ENCODE results near the gene TMEM204. TPM values are rescaled to one million over a fixed set of nuclear protein-coding genes. Genes with fewer than 3 reads are reported as not detected.
"Not testable (repeated sequence)": the region's sequence is repeated elsewhere in the genome, so short reads cannot be mapped to it uniquely, and the experiment has no call there.

TMEM204 gene
- total RNA-seq, 3 donors from 2014 or later, result 11.7 to 16.7 (median 16.2) TPM

- H3K9me3 Mint-ChIP-seq, result no peaks in the 10 kb centered on the region
- no peak for DNase-seq
- H3K4me3 Mint-ChIP-seq, result no peak overlapping the region
- ATAC-seq, result no peak
- no peaks in the 10 kb centered on the region for H3K4me1 Mint-ChIP-seq (ENCODE audit: low read depth)
- no peaks in the 10 kb centered on the region for H3K36me3 Mint-ChIP-seq (ENCODE audit: insufficient read depth)
- H3K27me3 Mint-ChIP-seq (ENCODE audit: low read depth), result no peaks in the 10 kb centered on the region
These were observed 51.5 kb downstream of the TMEM204 start for GRCh38 chr16:1584926-1585484.

GRCh38 chr16:1590366-1590765 lies 56.9 kb downstream of the TMEM204 start:
- DNase-seq, result no peak
- no peaks in the 10 kb centered on the region for H3K36me3 Mint-ChIP-seq (ENCODE audit: insufficient read depth)
- no peak for ATAC-seq
- no peaks in the 10 kb centered on the region for H3K27me3 Mint-ChIP-seq (ENCODE audit: low read depth)
- H3K9me3 Mint-ChIP-seq, result no peaks in the 10 kb centered on the region
- no peak overlapping the region for H3K4me3 Mint-ChIP-seq
- no peaks in the 10 kb centered on the region for H3K4me1 Mint-ChIP-seq (ENCODE audit: low read depth)

DNA sequence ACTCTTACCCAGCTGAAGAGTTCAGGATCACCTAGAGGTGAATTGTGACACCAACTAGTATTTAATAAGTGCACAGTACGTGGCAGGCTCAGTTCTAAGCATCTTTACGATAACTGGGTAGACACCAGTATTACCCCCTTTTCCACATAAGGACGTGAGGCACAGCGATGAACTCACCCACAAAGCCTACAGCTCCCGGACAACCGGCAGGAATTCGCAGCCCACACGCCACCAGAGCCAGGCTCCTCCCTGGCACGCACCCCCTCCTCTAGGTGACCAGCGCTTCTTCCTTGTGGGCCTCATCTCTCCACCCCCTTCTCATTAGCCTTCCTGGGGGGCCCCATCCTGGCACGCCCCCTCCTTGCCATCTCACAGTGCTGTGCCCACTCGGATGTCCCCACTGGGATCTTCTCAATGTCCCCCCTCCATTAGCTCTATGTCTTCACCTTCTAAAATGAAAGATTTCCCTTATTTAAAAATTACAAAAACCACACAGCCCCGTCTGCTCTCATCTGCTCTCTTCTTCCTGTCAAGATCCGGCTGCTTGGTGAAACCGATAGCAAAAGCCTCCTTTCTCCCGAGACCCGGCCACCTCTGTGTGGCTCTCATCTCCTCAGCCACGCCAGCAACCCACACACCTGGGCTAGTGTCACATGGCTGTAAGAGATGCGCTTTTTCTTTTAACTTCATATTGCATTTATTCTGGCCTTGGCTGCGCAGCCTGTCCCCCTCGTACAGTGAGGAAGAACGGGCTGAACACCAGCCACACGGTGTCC lies 57.7 kb downstream of the TMEM204 start:
- DNase-seq (no peak), ATAC-seq (no peak)
- no peak overlapping the region for H3K4me3 Mint-ChIP-seq
- H3K27me3 Mint-ChIP-seq (ENCODE audit: low read depth), result no peaks in the 10 kb centered on the region
- no peaks in the 10 kb centered on the region for H3K9me3 Mint-ChIP-seq
- H3K36me3 Mint-ChIP-seq (ENCODE audit: insufficient read depth), result no peaks in the 10 kb centered on the region
- H3K4me1 Mint-ChIP-seq (ENCODE audit: low read depth), result no peaks in the 10 kb centered on the region

GRCh38 chr16:1592446-1592845 lies 59.0 kb downstream of the TMEM204 start:
- Mint-ChIP-seq H3K9me3 (no peaks in the 10 kb centered on the region), H3K4me1 (ENCODE audit: low read depth) (no peaks in the 10 kb centered on the region), H3K4me3 (no peak overlapping the region), H3K36me3 (ENCODE audit: insufficient read depth) (no peaks in the 10 kb centered on the region), H3K27me3 (ENCODE audit: low read depth) (no peaks in the 10 kb centered on the region)
- DNase-seq (no peak), ATAC-seq (no peak)

GRCh38 chr16:1595511-1595910 lies 62.0 kb downstream of the TMEM204 start:
- not testable (repeated sequence) for H3K27me3 Mint-ChIP-seq (ENCODE audit: low read depth); H3K9me3 Mint-ChIP-seq; H3K36me3 Mint-ChIP-seq (ENCODE audit: insufficient read depth); ATAC-seq; H3K4me1 Mint-ChIP-seq (ENCODE audit: low read depth); DNase-seq; H3K4me3 Mint-ChIP-seq

- Mint-ChIP-seq H3K9me3 (no peaks in the 10 kb centered on the region), H3K4me3 (no peak overlapping the region), H3K36me3 (ENCODE audit: insufficient read depth) (no peaks in the 10 kb centered on the region), H3K27me3 (ENCODE audit: low read depth) (no peaks in the 10 kb centered on the region), H3K4me1 (ENCODE audit: low read depth) (no peaks in the 10 kb centered on the region)
- ATAC-seq (no peak), DNase-seq (no peak)
These were observed 63.0 kb downstream of the TMEM204 start for GRCh38 chr16:1596516-1596915.

DNA sequence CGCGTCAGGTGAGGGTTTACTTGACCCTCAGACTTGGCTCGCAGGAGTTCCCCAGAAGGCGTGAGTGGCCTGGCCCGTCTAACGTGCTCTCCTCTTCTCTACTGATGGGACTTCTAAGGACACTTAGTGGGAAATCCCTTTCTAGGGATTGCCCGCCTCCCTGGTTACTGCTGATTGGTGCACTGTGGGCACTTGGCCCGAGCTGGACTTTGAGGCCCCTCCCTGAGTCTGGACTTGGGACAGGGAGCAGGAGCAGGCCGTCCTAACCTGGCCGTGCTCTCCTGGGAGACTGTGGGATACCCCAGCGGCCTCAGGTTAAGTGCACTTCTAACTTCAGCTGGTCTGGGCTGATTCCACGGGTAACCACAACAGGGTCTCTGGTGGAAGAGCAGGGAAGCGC lies 63.7 kb downstream of the TMEM204 start:
- ATAC-seq, result no peak
- Mint-ChIP-seq H3K4me1 (ENCODE audit: low read depth) (no peaks in the 10 kb centered on the region), H3K4me3 (no peak overlapping the region), H3K9me3 (no peaks in the 10 kb centered on the region), H3K36me3 (ENCODE audit: insufficient read depth) (no peaks in the 10 kb centered on the region), H3K27me3 (ENCODE audit: low read depth) (no peaks in the 10 kb centered on the region)
- DNase-seq, result no peak

DNA sequence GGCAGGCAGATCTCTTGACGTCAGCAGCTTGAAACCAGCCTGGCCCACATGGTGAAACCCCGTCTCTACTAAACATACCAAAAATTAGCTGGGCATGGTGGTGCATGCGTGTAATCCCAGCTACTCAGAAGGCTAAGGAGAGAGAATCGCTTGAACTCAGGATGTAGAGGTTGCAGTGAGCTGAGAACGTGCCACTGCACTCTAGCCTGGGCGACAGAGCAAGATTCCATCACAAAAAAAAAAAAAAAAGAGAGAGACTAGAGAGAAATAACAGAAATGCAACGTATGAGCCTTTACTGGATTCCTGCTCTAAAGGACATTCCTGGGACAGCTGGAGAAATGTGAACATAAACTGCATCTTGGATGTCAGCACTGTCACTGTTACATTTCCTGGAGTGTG lies 67.6 kb downstream of the TMEM204 start:
- no peak overlapping the region for H3K4me3 Mint-ChIP-seq

DNA sequence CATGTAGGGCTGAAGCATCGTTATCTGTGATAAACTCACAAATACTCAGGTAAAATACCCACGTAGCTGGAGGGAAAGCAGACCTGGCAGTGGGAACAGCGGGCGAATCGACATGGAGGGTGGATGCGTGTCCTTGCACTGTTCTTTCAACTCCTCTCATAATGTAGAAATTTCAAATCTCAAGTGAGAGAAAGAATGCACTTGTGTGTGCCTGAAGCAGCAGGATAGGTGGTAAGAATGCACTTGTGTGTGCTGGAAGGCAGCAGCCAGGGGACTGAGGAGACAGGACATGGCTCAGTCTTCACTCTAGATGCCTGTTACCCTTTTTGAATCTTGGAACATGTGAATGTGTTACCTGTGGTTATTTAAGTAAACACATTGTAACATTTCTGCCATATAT lies 68.0 kb downstream of the TMEM204 start:
- Mint-ChIP-seq H3K36me3 (ENCODE audit: insufficient read depth) (no peaks in the 10 kb centered on the region), H3K4me1 (ENCODE audit: low read depth) (no peaks in the 10 kb centered on the region), H3K4me3 (no peak overlapping the region), H3K27me3 (ENCODE audit: low read depth) (no peaks in the 10 kb centered on the region), H3K9me3 (no peaks in the 10 kb centered on the region)
- DNase-seq (no peak), ATAC-seq (no peak)

More for the DNA sequence above, 67.6 kb downstream of the TMEM204 start:
- Mint-ChIP-seq H3K36me3 (ENCODE audit: insufficient read depth) (no peaks in the 10 kb centered on the region), H3K9me3 (no peaks in the 10 kb centered on the region), H3K27me3 (ENCODE audit: low read depth) (no peaks in the 10 kb centered on the region), H3K4me1 (ENCODE audit: low read depth) (no peaks in the 10 kb centered on the region)
- ATAC-seq (no peak), DNase-seq (no peak)

GRCh38 chr16:1602285-1602684 lies 68.8 kb downstream of the TMEM204 start:
- DNase-seq (no peak), ATAC-seq (no peak)
- no peak overlapping the region for H3K4me3 Mint-ChIP-seq
- no peaks in the 10 kb centered on the region for H3K4me1 Mint-ChIP-seq (ENCODE audit: low read depth)
- H3K27me3 Mint-ChIP-seq (ENCODE audit: low read depth), result no peaks in the 10 kb centered on the region
- no peaks in the 10 kb centered on the region for H3K9me3 Mint-ChIP-seq
- no peaks in the 10 kb centered on the region for H3K36me3 Mint-ChIP-seq (ENCODE audit: insufficient read depth)

Other genes starting within 250 kb of the TMEM204 start
- 100 to 1,000 TPM; 234 to 251 (median 247) TPM for gene UBE2I, start 224.0 kb upstream of the TMEM204 start, total RNA-seq
- under 1 TPM; 0.08 to 0.24 (median 0.16) TPM for gene BAIAP3, start 200.0 kb upstream of the TMEM204 start, total RNA-seq
- gene TSR3, start 181.8 kb upstream of the TMEM204 start, total RNA-seq, result 100 to 1,000 TPM; 108 to 133 (median 112) TPM
- gene GNPTG, start 181.7 kb upstream of the TMEM204 start, total RNA-seq, result 10 to 100 TPM; 21.8 to 27.4 (median 23.1) TPM
- 10 to 100 TPM; 24.5 to 30.2 (median 29.0) TPM for gene UNKL, start 119.0 kb upstream of the TMEM204 start, total RNA-seq
- gene UQCC4, start 112.9 kb upstream of the TMEM204 start, total RNA-seq, result 10 to 100 TPM; 31.8 to 34.6 (median 33.1) TPM
- under 1 TPM in 2 of 3 donors, not detected in 1; 0.22 to 0.29 TPM for gene PERCC1, start 102.6 kb upstream of the TMEM204 start, total RNA-seq
- 1 to 10 TPM in 2 of 3 donors, under 1 TPM in 1; 0.73 to 2.5 (median 2.2) TPM for gene CCDC154, start 89.1 kb upstream of the TMEM204 start, total RNA-seq
- gene CLCN7, start 58.6 kb upstream of the TMEM204 start, total RNA-seq, result 10 to 100 TPM; 54.2 to 60.7 (median 54.7) TPM
- gene PTX4, start 44.7 kb upstream of the TMEM204 start, total RNA-seq, result under 1 TPM in 1 of 3 donors, not detected in 2; 0.28 TPM
- 100 to 1,000 TPM; 103 to 131 (median 121) TPM for gene TELO2, start 40.3 kb upstream of the TMEM204 start, total RNA-seq
- 1 to 10 TPM; 5.8 to 9.1 (median 7.2) TPM for gene IFT140, start 78.4 kb downstream of the TMEM204 start, total RNA-seq
- gene CRAMP1, start 78.7 kb downstream of the TMEM204 start, total RNA-seq, result 10 to 100 TPM; 19.1 to 22.9 (median 22.1) TPM
- gene JPT2, start 144.6 kb downstream of the TMEM204 start, total RNA-seq, result 10 to 100 TPM; 89.2 to 96.4 (median 92.4) TPM
- 10 to 100 TPM; 76.3 to 89.4 (median 78.1) TPM for gene MAPK8IP3, start 172.5 kb downstream of the TMEM204 start, total RNA-seq
- 10 to 100 TPM; 37.2 to 37.6 (median 37.4) TPM for gene NME3, start 237.9 kb downstream of the TMEM204 start, total RNA-seq
- 10 to 100 TPM; 30.4 to 39.1 (median 35.7) TPM for gene EME2, start 239.1 kb downstream of the TMEM204 start, total RNA-seq
- 100 to 1,000 TPM; 223 to 288 (median 265) TPM for gene MRPS34, start 239.5 kb downstream of the TMEM204 start, total RNA-seq
- 10 to 100 TPM; 15.5 to 20.8 (median 16.8) TPM for gene SPSB3, start 248.9 kb downstream of the TMEM204 start, total RNA-seq
- gene NUBP2, start 249.3 kb downstream of the TMEM204 start, total RNA-seq, result 100 to 1,000 TPM in 1 of 3 donors, 10 to 100 TPM in 2; 85.7 to 101 (median 94.7) TPM